Measurements from ENCODE around the gene GATAD2A. TPM values are rescaled to one million over a fixed set of nuclear protein-coding genes. Genes with fewer than 3 reads are reported as not detected.

The GATAD2A gene
- total RNA-seq, 2 experiments from 2014 or later: 180 TPM

DNA sequence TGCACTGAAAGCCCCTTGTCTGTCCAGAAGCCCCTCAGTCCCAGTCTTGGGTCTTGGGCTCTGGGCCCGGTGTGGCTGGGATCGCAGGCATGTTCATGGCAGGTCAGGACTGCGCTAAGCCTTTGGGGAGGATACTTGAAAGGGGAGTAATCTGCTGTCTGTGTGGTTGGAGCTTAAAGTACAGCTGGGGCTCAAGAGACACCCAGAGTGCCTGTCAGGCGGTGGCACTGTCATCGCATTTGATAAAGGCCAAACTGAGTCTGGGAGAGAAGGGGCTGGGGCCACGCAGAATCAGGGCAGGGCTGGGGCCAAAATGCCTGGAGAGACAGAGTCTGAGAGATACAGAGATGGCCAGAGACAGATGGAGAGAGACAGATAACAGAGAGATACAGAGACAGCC lies 128.4 kb downstream of the GATAD2A start:
- Mint-ChIP-seq H3K27ac (no peak overlapping the region), H3K27me3 (ENCODE audit: low read depth) (peaks cover 8% of the 10 kb centered on the region), H3K36me3 (ENCODE audit: low read depth) (peaks cover 15% of the 10 kb centered on the region), H3K9me3 (ENCODE audit: insufficient read depth) (no peaks in the 10 kb centered on the region), H3K4me3 (no peak overlapping the region), H3K4me1 (ENCODE audit: low read depth) (peaks cover 16% of the 10 kb centered on the region)
- DNase-seq: no peak
- POLR2A ChIA-PET: no interaction called here
- no peak for ATAC-seq
- CTCF ChIA-PET: interaction anchor here (2.7 kb wide), 1 partner anchor 18 kb away, joined by 18 read pairs; no protein-coding TSS in a partner anchor

DNA sequence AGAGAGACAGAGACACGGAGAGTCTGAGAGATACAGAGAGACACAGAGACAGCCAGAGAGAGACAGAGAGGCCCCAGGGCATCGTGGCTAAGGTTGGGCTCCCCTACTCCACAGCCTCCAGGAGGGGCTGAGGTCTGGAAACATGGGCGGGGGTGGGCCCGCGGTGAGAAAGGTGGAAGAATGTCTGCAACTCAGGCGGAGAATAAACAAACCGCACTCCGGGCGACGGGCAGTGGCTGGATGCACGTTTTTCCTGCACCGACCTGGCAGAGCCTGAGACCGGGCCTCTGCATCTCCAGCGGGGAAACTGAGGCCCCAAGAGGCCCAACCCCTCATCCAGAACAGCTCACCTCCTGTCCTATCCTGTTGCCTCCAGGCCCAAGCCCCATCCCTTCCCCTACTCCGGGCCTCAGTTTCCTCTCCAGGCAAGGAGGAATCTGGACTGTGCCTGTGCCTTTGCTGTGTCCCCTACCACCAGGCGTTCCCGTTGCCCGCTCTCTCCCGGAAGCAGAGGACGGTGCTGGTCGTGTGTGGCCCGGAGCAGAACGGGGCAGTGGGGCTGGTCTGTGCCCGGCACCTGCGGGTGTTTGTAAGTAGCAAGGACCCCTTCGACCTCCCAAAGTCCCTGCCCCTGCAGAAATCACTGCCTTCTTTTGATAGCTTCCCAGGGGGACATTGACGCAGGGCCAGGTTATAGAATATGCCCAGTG lies 129.2 kb downstream of the GATAD2A start:
- Mint-ChIP-seq H3K4me1 (ENCODE audit: low read depth) (peaks cover 18% of the 10 kb centered on the region), H3K27me3 (ENCODE audit: low read depth) (peaks cover 10% of the 10 kb centered on the region), H3K9me3 (ENCODE audit: insufficient read depth) (no peaks in the 10 kb centered on the region), H3K27ac (no peak overlapping the region), H3K36me3 (ENCODE audit: low read depth) (peaks cover 11% of the 10 kb centered on the region), H3K4me3 (no peak overlapping the region)
- ChIA-PET POLR2A (interaction anchor here (0.9 to 2.2 kb wide), 2 partner anchors 19 to 71 kb away, joined by 3 to 8 read pairs; partner anchors contain the start of genes NDUFA13 and TSSK6), CTCF (interaction anchor here (1.4 kb wide), 1 partner anchor 109 kb away, joined by 6 read pairs; the partner anchor contains the start of gene GMIP)
- ATAC-seq (no peak), DNase-seq (no peak)

DNA sequence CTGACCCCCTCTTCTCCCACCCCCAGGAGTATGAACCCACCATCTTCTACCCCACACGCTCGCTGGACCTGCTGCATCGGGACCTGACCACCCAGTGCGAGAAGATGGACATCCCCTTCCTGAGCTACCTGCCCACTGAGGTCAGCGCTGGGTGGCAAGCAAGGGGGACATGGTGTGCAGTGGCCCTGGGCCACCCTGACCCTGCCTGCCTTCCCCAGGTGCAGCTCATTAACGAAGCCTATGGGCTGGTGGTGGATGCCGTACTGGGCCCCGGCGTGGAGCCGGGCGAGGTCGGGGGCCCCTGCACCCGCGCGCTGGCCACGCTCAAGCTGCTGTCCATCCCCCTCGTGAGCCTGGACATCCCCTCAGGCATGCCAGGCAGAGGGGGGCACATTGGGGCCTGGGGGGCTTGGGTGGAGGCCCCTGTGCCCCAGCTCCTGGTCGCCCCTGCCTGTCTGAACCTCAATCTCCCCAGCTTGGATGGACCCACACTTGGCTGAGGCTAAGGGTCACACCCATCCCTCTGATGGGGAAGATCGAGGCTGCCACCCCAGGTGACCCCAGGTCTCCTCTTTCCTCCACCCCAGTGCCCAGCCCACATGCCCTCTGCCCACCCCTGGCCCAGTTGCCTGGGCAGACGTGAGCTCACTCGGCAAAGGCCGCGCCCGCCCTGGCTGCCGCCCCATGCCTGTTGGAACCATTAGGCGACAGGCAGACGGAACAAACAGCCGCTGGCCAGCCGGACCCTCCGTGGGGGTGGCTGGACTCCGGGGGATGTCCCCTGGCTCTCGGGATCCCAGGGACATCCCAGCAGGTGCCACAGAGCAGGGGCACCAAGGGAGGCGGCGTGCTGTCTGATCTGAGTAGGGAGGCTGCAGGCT lies 130.1 kb downstream of the GATAD2A start:
- Mint-ChIP-seq H3K27me3 (ENCODE audit: low read depth) (peaks cover 11% of the 10 kb centered on the region), H3K4me1 (ENCODE audit: low read depth) (peaks cover 20% of the 10 kb centered on the region), H3K27ac (no peak overlapping the region), H3K36me3 (ENCODE audit: low read depth) (peaks cover 9% of the 10 kb centered on the region), H3K4me3 (no peak overlapping the region), H3K9me3 (ENCODE audit: insufficient read depth) (no peaks in the 10 kb centered on the region)
- ChIA-PET CTCF (interaction anchor here (1.4 kb wide), 1 partner anchor 108 kb away, joined by 6 read pairs; the partner anchor contains the start of gene GMIP), POLR2A (interaction anchor here (0.9 to 2.2 kb wide), 2 partner anchors 19 to 70 kb away, joined by 3 to 8 read pairs; partner anchors contain the start of genes NDUFA13 and TSSK6)
- no peak for DNase-seq
- no peak for ATAC-seq

DNA sequence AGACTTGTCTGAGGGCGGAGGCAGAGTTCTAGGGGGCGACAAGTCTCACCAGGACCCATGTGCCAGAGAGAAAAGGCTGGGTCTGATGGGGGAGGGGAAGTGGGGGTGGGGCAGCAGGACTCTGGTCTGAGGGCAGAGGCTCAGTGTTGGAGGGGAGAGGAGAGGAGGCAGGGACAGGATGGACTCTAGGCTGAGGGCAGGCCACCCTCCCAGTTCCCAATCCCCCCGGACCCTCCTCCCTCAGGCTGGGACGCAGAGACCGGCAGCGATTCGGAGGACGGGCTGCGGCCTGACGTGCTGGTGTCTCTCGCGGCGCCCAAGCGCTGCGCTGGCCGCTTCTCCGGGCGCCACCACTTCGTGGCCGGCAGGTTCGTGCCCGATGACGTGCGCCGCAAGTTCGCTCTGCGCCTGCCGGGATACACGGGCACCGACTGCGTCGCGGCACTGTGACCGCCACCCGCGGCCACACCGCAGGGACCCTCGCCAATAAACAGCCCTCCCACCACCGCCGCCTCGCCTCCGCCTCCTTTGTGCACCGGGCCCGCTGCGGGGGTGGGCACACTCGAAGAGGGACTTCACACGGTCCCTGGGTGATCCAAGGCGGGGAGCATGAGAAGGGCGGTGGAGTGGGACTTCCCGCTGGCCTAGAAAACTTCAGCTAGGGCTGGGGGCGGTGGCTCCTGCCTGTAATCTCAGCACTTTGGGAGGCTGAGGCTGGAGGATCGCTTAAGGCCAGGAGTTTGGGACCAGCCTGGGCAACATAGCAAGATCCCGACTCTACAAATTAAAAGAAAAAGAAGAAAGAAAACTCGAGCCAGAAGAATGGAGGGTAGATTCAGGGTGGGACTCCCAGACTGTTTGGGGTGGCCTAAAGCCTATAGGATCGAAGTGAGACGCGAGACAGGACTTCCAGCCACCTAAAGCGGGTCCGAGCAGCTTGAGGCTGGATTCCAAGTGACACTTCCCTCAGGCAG lies 131.9 kb downstream of the GATAD2A start:
- POLR2A ChIA-PET: no interaction called here
- Mint-ChIP-seq H3K27me3 (ENCODE audit: low read depth) (peaks cover 13% of the 10 kb centered on the region), H3K4me1 (ENCODE audit: low read depth) (peaks cover 31% of the 10 kb centered on the region), H3K27ac (no peak overlapping the region), H3K36me3 (ENCODE audit: low read depth) (no peaks in the 10 kb centered on the region), H3K9me3 (ENCODE audit: insufficient read depth) (no peaks in the 10 kb centered on the region), H3K4me3 (no peak overlapping the region)
- CTCF ChIA-PET: interaction anchor here (1.4 to 1.6 kb wide), 2 partner anchors 9 to 17 kb away, joined by 3 read pairs; no protein-coding TSS in a partner anchor
- ATAC-seq (no peak), DNase-seq (no peak)

DNA sequence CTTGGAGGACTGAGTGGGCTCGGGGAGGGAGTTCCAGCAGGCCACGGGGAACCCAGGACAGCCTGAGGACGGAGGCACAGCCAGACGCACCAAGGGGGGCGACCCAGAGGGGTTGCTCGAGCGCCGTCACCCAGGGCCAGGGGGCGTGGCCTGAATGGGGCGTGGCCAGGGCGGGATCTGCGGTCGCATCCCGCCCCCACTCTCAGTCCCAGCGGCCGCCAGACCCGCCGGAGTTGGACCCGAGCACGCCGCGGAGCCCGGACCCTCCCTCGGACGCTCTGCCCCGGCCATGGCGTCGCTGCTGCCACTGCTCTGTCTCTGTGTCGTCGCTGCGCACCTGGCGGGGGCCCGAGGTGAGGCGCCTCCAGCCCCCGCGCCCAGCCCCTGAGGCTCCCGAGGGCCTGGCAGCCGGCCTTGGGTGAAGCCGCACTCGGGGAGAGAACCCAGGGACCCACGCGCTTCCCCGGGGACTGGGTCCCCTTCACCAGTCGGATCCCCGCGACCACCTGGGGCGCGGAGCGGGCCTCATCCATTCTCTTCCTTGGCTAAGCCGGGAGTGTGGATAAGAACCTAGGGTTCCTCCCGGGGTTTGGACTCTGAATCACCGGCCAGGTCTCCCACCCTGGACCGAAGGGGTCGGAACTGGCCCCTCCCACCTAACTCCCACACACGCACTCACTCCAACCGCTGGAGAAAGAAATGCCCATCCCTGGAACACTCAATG lies 132.7 kb downstream of the GATAD2A start, which contains the start of gene CILP2:
Gene CILP2, plus strand, starts transcription at position 205 of the 724 bp plus-strand sequence. Its CDS starts 85 bp downstream, at position 290.
- no peak within 1 kb of the TSS for H3K4me3 Mint-ChIP-seq

DNA sequence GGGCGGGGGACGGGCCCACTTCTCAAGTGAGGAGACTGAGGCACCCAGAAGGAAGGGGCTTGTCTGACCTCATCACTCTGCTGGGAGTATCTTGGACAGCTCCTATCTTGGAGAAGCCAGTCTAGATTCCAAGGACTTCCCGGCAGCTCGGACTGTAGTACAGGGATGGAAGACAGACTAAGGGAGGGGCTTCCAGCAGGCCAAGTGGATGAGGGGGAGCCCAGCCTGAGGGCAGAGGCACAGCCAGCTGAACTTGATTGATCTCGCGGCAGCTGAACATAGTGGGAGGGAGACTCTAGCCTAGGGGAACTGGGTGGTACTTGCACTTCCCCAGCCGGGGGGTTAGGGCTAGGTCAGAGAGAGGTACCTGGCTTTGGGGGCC lies 133.3 kb downstream of the GATAD2A start:
- H3K4me3 Mint-ChIP-seq: no peak overlapping the region

More for the DNA sequence above, 132.7 kb downstream of the GATAD2A start, which contains the start of gene CILP2:
- POLR2A ChIA-PET: no interaction called here
- Mint-ChIP-seq H3K36me3 (ENCODE audit: low read depth) (no peaks in the 10 kb centered on the region), H3K4me1 (ENCODE audit: low read depth) (peaks cover 30% of the 10 kb centered on the region), H3K27me3 (ENCODE audit: low read depth) (peaks cover 13% of the 10 kb centered on the region), H3K9me3 (ENCODE audit: insufficient read depth) (no peaks in the 10 kb centered on the region), H3K27ac (no peak within 1 kb of the TSS)
- CTCF ChIA-PET: interaction anchor here (0.6 to 1.6 kb wide), 4 partner anchors 8 to 19 kb away, joined by 3 to 6 read pairs (median 3); no protein-coding TSS in a partner anchor
- ATAC-seq (no peak), DNase-seq (no peak)

DNA sequence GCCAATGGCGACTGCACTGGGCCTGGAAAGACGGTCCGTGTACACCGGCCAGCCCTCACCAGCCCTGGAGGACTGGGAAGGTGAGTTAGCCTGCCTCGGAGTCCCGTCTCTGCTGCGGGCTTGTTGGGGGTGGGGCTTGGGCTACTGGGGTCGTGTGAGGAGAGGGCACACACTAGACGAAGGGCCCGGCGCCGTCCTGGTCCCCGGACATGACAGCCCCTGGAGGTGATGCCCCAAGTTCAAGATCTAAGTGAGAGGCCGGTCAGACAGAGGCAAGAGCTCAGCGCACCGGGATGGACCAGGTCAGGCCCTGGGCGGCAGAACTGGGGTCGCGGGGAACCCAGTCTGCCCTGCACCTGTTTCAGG lies 134.2 kb downstream of the GATAD2A start:
- no peaks in the 10 kb centered on the region for H3K36me3 Mint-ChIP-seq (ENCODE audit: low read depth)
- ATAC-seq (no peak), DNase-seq (no peak)
- no peak overlapping the region for H3K4me3 Mint-ChIP-seq
- ChIA-PET CTCF (interaction anchor here (1.5 kb wide), 1 partner anchor 13 kb away, joined by 6 read pairs; no protein-coding TSS in a partner anchor), POLR2A (no interaction called here)
- no peak overlapping the region for H3K27ac Mint-ChIP-seq
- H3K9me3 Mint-ChIP-seq (ENCODE audit: insufficient read depth): no peaks in the 10 kb centered on the region
- peaks cover 13% of the 10 kb centered on the region for H3K27me3 Mint-ChIP-seq (ENCODE audit: low read depth)
- H3K4me1 Mint-ChIP-seq (ENCODE audit: low read depth): peaks cover 30% of the 10 kb centered on the region

More for the DNA sequence above, 133.3 kb downstream of the GATAD2A start:
- DNase-seq: no peak
- CTCF ChIA-PET: interaction anchor here (0.6 to 1.5 kb wide), 3 partner anchors 14 to 18 kb away, joined by 3 to 6 read pairs (median 3); no protein-coding TSS in a partner anchor
- no peaks in the 10 kb centered on the region for H3K36me3 Mint-ChIP-seq (ENCODE audit: low read depth)
- no peak for ATAC-seq
- peaks cover 30% of the 10 kb centered on the region for H3K4me1 Mint-ChIP-seq (ENCODE audit: low read depth)
- H3K27me3 Mint-ChIP-seq (ENCODE audit: low read depth): peaks cover 13% of the 10 kb centered on the region
- no peak overlapping the region for H3K27ac Mint-ChIP-seq
- H3K9me3 Mint-ChIP-seq (ENCODE audit: insufficient read depth): no peaks in the 10 kb centered on the region
- POLR2A ChIA-PET: no interaction called here

DNA sequence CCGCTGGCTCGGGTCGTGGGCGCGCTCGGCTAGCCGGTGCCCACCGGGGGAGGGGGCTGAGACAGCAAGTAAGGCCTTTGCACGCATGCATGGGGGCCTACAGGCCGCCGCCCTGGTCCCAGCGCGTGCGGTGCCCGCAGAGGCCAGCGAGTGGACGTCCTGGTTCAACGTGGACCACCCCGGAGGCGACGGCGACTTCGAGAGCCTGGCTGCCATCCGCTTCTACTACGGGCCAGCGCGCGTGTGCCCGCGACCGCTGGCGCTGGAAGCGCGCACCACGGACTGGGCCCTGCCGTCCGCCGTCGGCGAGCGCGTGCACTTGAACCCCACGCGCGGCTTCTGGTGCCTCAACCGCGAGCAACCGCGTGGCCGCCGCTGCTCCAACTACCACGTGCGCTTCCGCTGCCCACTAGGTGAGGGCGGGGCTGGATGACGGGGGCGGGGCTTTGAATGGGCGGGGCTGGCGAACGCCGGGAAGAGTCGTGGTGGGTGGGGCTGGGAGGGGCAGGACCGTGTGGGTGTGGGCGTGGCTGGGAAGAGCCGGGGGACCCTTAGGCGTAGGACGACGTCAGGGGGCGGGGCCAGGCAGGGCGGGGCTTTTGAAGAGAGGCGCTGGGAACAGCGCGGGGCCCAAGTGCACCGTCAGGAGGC lies 134.7 kb downstream of the GATAD2A start:
- no peaks in the 10 kb centered on the region for H3K9me3 Mint-ChIP-seq (ENCODE audit: insufficient read depth)
- H3K27me3 Mint-ChIP-seq (ENCODE audit: low read depth): peaks cover 13% of the 10 kb centered on the region
- DNase-seq: peak; percentile 81
- peak overlapping the region; percentile 59 for H3K4me3 Mint-ChIP-seq
- H3K36me3 Mint-ChIP-seq (ENCODE audit: low read depth): no peaks in the 10 kb centered on the region
- H3K27ac Mint-ChIP-seq: peak overlapping the region; percentile 60
- ChIA-PET POLR2A (no interaction called here), CTCF (interaction anchor here (1.6 kb wide), 1 partner anchor 8 kb away, joined by 10 read pairs; no protein-coding TSS in a partner anchor)
- peak; percentile 43 for ATAC-seq
- H3K4me1 Mint-ChIP-seq (ENCODE audit: low read depth): peaks cover 30% of the 10 kb centered on the region

DNA sequence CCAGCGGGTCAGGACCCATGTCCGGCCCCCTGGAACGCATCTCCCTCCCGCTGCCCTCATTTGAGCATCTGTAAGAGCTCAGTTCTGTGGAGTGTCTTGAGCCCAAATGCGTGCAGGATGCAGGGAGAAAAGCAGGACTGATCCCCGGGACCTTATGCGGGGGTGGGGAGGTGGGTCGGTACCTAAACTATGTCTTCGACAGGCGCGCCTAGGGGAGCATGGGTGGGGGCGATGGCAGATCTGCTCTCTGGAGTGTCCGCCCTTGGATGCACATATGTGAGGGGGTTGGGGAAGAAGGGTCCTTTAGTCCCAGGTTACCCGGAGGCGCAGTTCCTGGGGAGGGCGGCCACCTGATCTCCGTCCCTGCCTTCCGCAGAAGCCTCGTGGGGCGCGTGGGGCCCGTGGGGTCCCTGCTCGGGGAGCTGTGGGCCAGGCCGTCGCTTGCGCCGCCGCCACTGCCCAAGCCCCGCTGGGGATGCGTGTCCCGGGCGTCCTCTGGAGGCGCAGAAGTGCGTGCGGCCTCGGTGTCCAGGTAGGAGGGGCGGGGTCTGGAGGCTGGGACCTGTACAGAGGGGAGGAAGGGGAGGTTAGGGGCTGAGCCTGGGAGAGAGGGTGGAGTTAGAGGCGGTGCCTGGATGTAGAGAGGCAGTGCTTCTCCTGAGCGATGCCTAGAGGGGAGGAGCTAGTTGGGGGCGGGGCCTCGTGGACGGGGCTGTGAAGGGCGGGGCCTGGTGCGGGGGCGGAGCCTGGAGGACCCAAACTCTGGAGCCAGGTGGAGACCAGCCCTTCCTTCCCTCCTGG lies 135.4 kb downstream of the GATAD2A start:
- Mint-ChIP-seq H3K27ac (peak overlapping the region; percentile 60), H3K4me3 (peak overlapping the region; percentile 59), H3K27me3 (ENCODE audit: low read depth) (peaks cover 13% of the 10 kb centered on the region), H3K9me3 (ENCODE audit: insufficient read depth) (no peaks in the 10 kb centered on the region), H3K36me3 (ENCODE audit: low read depth) (no peaks in the 10 kb centered on the region), H3K4me1 (ENCODE audit: low read depth) (peaks cover 30% of the 10 kb centered on the region)
- DNase-seq (peak; percentile 79), ATAC-seq (peak; percentile 81)
- CTCF ChIA-PET: interaction anchor here (1.0 to 1.6 kb wide), 2 partner anchors 9 to 13 kb away, joined by 3 to 10 read pairs; no protein-coding TSS in a partner anchor
- POLR2A ChIA-PET: no interaction called here
